GM23338 (cell line): ENCODE results near the gene CCNY. TPM values are rescaled to one million over a fixed set of nuclear protein-coding genes. Genes with fewer than 3 reads are reported as not detected.

Source experiments
- ATAC-seq: fragments of 200-7000 bp; cut with Tn5 transposase; 3 replicates; pipeline ENCODE4 v1.9.1; 2020
- DNase-seq: peaks from one replicate; pipeline ENCODE4 v3.0.0-alpha.2; 2015; ENCODE audit warnings: low spot score
- H2AFZ ChIP-seq: fragments of 200-600 bp; sonication (generic); 2 replicates; pipeline ENCODE4 v1.8.0; 2016; ENCODE audit warnings: antibody characterized with exemption, mild to moderate bottlenecking, moderate library complexity
- H3F3A ChIP-seq: fragments of 200-600 bp; sonication (generic); replicated peaks from 2 replicates; pipeline ENCODE4 v1.8.0; 2017; ENCODE audit warnings: antibody characterized with exemption, mixed run types, low read depth
- H3K27ac ChIP-seq: fragments of 200-600 bp; sonication (generic); 2 replicates; pipeline ENCODE4 v1.6.1; 2016; ENCODE audit warnings: low read depth
- H3K27me3 ChIP-seq: fragments of 200-600 bp; sonication (generic); 2 replicates; pipeline ENCODE4 v1.8.0; 2016; ENCODE audit warnings: mild to moderate bottlenecking, mixed run types, moderate library complexity; ENCODE audit not compliant: insufficient read depth
- H3K36me3 ChIP-seq: fragments of 200-600 bp; sonication (generic); 2 replicates; pipeline ENCODE4 v1.8.0; 2016; ENCODE audit warnings: mild to moderate bottlenecking; ENCODE audit not compliant: insufficient read depth
- H3K4me1 ChIP-seq: fragments of 200-600 bp; sonication (generic); 2 replicates; pipeline ENCODE4 v1.8.0; 2016; ENCODE audit warnings: mild to moderate bottlenecking, moderate library complexity; ENCODE audit not compliant: insufficient read depth
- H3K4me2 ChIP-seq: fragments of 200-600 bp; sonication (generic); 2 replicates; pipeline ENCODE4 v1.7.1; 2017; ENCODE audit warnings: mixed run types
- H3K4me3 ChIP-seq: fragments of 200-600 bp; sonication (generic); 2 replicates; pipeline ENCODE4 v1.6.1; 2016; ENCODE audit warnings: mixed run types
- H3K79me2 ChIP-seq: fragments of 200-600 bp; sonication (generic); replicated peaks from 2 replicates; pipeline ENCODE4 v1.8.0; 2017; ENCODE audit warnings: mild to moderate bottlenecking; ENCODE audit not compliant: insufficient read depth
- H3K9me2 ChIP-seq: fragments of 200-600 bp; sonication (generic); 2 replicates; pipeline ENCODE4 v1.8.0; 2017; ENCODE audit not compliant: insufficient read depth
- H4K20me1 ChIP-seq: fragments of 200-600 bp; sonication (generic); replicated peaks from 2 replicates; pipeline ENCODE4 v1.8.0; 2017; ENCODE audit warnings: mild to moderate bottlenecking; ENCODE audit not compliant: insufficient read depth
- H3K27ac Mint-ChIP-seq: 2 replicates; pipeline ENCODE4 v1.8.0; 2020; ENCODE audit warnings: inconsistent platforms, mild to moderate bottlenecking, moderate library complexity, mixed read lengths
- H3K27me3 Mint-ChIP-seq: 3 replicates; pipeline ENCODE4 v1.8.0; 2022; ENCODE audit warnings: low read depth, mild to moderate bottlenecking, moderate library complexity, mixed read lengths, inconsistent platforms; ENCODE audit not compliant: insufficient read depth, poor library complexity
- H3K36me3 Mint-ChIP-seq: 3 replicates; pipeline ENCODE4 v1.8.0; 2021; ENCODE audit warnings: low read depth, mild to moderate bottlenecking, inconsistent platforms, moderate library complexity, mixed read lengths
- H3K4me1 Mint-ChIP-seq: 3 replicates; pipeline ENCODE4 v1.8.0; 2020; ENCODE audit warnings: mild to moderate bottlenecking, inconsistent platforms, mixed read lengths
- H3K4me3 Mint-ChIP-seq: 3 replicates; pipeline ENCODE4 v1.8.0; 2021; ENCODE audit warnings: moderate library complexity, mild to moderate bottlenecking, inconsistent platforms, mixed read lengths
- H3K9me3 Mint-ChIP-seq: 3 replicates; pipeline ENCODE4 v1.8.0; 2020; ENCODE audit warnings: moderate library complexity, mild to moderate bottlenecking, inconsistent platforms, mixed read lengths
- CREB1 ChIP-seq: fragments of 250-450 bp; sonication (Bioruptor Pico); IDR thresholded peaks from 2 replicates; pipeline ENCODE4 v1.5.0; 2020; ENCODE audit warnings: low read depth, mild to moderate bottlenecking, moderate library complexity
- CTCF ChIP-seq, 2 experiments: fragments of 200-600 bp in 1 of 2; sonication (generic) in 1 of 2; conservative IDR thresholded peaks; 2 replicates each; pipeline versions ENCODE4 v1.5.1 to v1.6.1; 2016 to 2017; ENCODE audit warnings: antibody characterized with exemption in 2 of 2, low read depth in 2 of 2, mild to moderate bottlenecking in 2 of 2, moderate library complexity in 1 of 2
- EZH2 ChIP-seq: fragments of 200-600 bp; sonication (generic); IDR thresholded peaks from one replicate; pipeline ENCODE4 v1.8.0; 2017; ENCODE audit warnings: antibody characterized with exemption, mild to moderate bottlenecking, low read depth; ENCODE audit not compliant: unreplicated experiment
- EZH2phosphoT487 ChIP-seq: fragments of 200-600 bp; sonication (generic); IDR thresholded peaks from one replicate; pipeline ENCODE4 v1.8.1; 2018; ENCODE audit warnings: antibody characterized with exemption; ENCODE audit not compliant: unreplicated experiment
- JUNB ChIP-seq: IDR thresholded peaks from one replicate; pipeline ENCODE4 v1.6.1; 2016; ENCODE audit warnings: antibody characterized with exemption; ENCODE audit not compliant: unreplicated experiment
- NANOG ChIP-seq: IDR thresholded peaks from 2 replicates; pipeline ENCODE4 v1.6.1; 2016; ENCODE audit warnings: antibody characterized with exemption, borderline replicate concordance
- POLR2AphosphoS5 ChIP-seq: IDR thresholded peaks from 2 replicates; pipeline ENCODE4 v1.6.1; 2016; ENCODE audit warnings: antibody characterized with exemption, low read depth
- STAT1 ChIP-seq: IDR thresholded peaks from one replicate; pipeline ENCODE4 v1.6.1; 2016; ENCODE audit warnings: antibody characterized with exemption; ENCODE audit not compliant: unreplicated experiment
- ZNF114 ChIP-seq: fragments of 250-450 bp; sonication (Bioruptor Pico); IDR thresholded peaks from 2 replicates; pipeline ENCODE4 v1.5.0; 2020; ENCODE audit warnings: mild to moderate bottlenecking, moderate library complexity
- ZNF331 ChIP-seq: fragments of 250-450 bp; sonication (Bioruptor Pico); IDR thresholded peaks from 2 replicates; pipeline ENCODE4 v1.5.0; 2020; ENCODE audit warnings: low read depth, mild to moderate bottlenecking, moderate library complexity
- polyA plus RNA-seq: library from polyadenylated mRNA; unstranded; fragments of >200 nt; fragmentation: Nextera tagmentation; extraction: Ambion mirVana; gene quantifications from 2 replicates; pipeline ENCODE4 v1.2.1, GENCODE V29; 2016
- total RNA-seq: library from RNA; depleted of rRNA; stranded (reverse); fragments of >200 nt; shearing (Covaris generic); gene quantifications from 2 replicates; pipeline ENCODE4 v1.2.3, GENCODE V29; 2014
- TF ChIP-seq, protein P1 (sequence below): fragments of 250-450 bp; sonication (Bioruptor Pico); IDR thresholded peaks from 2 replicates; pipeline ENCODE4 v1.5.0; 2020; ENCODE audit warnings: mild to moderate bottlenecking, moderate library complexity

The CCNY gene
- total and polyA plus RNA-seq, 2 experiments from 2014 or later = 14.2 to 29.0 TPM

DNA sequence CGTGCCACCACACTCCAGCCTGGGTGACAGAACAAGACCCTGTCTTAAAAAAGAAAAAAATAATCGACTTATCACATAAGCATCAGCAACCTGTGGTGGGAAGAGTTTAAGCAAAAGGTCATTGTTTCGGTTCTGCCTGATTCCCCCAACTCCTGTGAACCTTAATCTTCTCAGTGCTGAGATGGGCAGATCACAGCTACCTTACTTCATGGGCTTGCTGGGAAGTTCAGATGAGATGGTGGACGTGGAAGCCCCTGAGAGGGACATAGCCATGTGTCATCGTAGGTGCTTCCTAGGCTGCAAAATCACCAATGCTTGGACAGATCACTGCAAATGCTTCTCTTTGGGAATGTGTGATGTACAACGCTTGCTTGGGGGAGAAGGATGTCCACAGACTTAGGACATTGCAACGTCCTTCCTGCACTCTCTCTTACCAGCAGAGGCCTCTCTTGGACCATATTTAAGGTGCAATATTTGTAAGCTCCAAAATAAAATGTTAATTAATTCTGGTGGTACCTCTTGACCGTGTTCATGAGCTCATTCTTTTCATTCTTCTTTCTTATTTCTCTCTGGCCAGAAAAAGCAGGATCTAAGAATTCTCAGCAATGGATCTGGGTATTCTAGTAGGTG lies 277.4 kb downstream of the CCNY start:
- no peak overlapping the region for H3K27ac ChIP-seq
- Mint-ChIP-seq H3K4me1 (no peaks in the 10 kb centered on the region), H3K27ac (no peak overlapping the region), H3K36me3 (peaks cover 17% of the 10 kb centered on the region), H3K9me3 (peaks cover 21% of the 10 kb centered on the region), H3K27me3 (peaks cover 3% of the 10 kb centered on the region), H3K4me3 (no peak overlapping the region)
- H3K36me3 ChIP-seq = no peaks in the 10 kb centered on the region
- no peak overlapping the region for H2AFZ ChIP-seq
- H3K27me3 ChIP-seq = peaks cover 6% of the 10 kb centered on the region
- no peaks in the 10 kb centered on the region for H3F3A ChIP-seq
- no peaks in the 10 kb centered on the region for H4K20me1 ChIP-seq
- no peaks in the 10 kb centered on the region for H3K79me2 ChIP-seq
- H3K4me3 ChIP-seq = no peak overlapping the region
- TF ChIP-seq CTCF (conservative IDR thresholded peaks at IDR 0.05; ENCODE audit: low read depth in 2 of 2) = peak; percentile 42 to 59
- no peak for TF ChIP-seq STAT1
- no peak for TF ChIP-seq ZNF114 (CRISPR knock-in tag)
- TF ChIP-seq CREB1 (CRISPR knock-in tag) = no peak
- H3K9me2 ChIP-seq = no peaks in the 10 kb centered on the region
- DNase-seq = peak; percentile 44
- peak; percentile 41; the same call in 1 of the 3 replicates for ATAC-seq
- no peaks in the 10 kb centered on the region for H3K4me1 ChIP-seq
- H3K4me2 ChIP-seq = no peak overlapping the region

DNA sequence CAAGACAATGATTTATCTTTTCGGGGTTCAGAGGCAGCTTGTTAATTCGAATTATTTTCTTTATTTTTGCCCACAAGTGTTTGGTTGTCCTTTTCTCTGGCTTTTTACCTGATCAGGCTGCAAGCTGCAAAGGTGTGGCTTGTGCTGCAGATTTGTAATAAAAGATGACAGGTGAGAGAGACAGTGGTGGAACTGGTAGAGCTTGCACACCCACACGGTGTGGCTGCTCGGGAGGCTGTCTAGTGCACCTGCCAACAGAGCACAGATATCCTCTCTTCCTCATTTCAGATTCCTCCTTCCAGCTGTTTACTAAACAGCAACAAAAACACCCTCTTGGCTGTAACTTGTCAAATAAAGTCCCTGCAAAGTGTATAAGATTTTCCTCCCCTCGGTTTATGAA lies 278.0 kb downstream of the CCNY start:
- Histone ChIP-seq H3K36me3 (no peaks in the 10 kb centered on the region), H3K9me2 (no peaks in the 10 kb centered on the region), H3K4me1 (no peaks in the 10 kb centered on the region), H2AFZ (no peak overlapping the region), H3K27me3 (peaks cover under 1% of the 10 kb centered on the region; the same call in 1 of the 2 replicates), H3K27ac (no peak overlapping the region), H3K4me2 (no peak overlapping the region), H3K79me2 (no peaks in the 10 kb centered on the region), H3F3A (no peaks in the 10 kb centered on the region), H4K20me1 (no peaks in the 10 kb centered on the region), H3K4me3 (no peak overlapping the region)
- Mint-ChIP-seq H3K36me3 (peaks cover 12% of the 10 kb centered on the region), H3K4me1 (no peaks in the 10 kb centered on the region), H3K9me3 (peaks cover 18% of the 10 kb centered on the region), H3K4me3 (no peak overlapping the region), H3K27ac (no peak overlapping the region; the same call in 1 of the 2 replicates), H3K27me3 (peaks cover 3% of the 10 kb centered on the region)
- ATAC-seq (no peak), DNase-seq (no peak)
- TF ChIP-seq EZH2 (no peak), ZNF114 (CRISPR knock-in tag) (no peak), NANOG (no peak), CTCF (conservative IDR thresholded peaks at IDR 0.05; ENCODE audit: low read depth in 2 of 2) (no peak), CREB1 (CRISPR knock-in tag) (no peak), ZNF331 (CRISPR knock-in tag) (no peak), JUNB (no peak), EZH2phosphoT487 (no peak), POLR2AphosphoS5 (no peak), STAT1 (no peak)
- TF ChIP-seq, protein P1, sequence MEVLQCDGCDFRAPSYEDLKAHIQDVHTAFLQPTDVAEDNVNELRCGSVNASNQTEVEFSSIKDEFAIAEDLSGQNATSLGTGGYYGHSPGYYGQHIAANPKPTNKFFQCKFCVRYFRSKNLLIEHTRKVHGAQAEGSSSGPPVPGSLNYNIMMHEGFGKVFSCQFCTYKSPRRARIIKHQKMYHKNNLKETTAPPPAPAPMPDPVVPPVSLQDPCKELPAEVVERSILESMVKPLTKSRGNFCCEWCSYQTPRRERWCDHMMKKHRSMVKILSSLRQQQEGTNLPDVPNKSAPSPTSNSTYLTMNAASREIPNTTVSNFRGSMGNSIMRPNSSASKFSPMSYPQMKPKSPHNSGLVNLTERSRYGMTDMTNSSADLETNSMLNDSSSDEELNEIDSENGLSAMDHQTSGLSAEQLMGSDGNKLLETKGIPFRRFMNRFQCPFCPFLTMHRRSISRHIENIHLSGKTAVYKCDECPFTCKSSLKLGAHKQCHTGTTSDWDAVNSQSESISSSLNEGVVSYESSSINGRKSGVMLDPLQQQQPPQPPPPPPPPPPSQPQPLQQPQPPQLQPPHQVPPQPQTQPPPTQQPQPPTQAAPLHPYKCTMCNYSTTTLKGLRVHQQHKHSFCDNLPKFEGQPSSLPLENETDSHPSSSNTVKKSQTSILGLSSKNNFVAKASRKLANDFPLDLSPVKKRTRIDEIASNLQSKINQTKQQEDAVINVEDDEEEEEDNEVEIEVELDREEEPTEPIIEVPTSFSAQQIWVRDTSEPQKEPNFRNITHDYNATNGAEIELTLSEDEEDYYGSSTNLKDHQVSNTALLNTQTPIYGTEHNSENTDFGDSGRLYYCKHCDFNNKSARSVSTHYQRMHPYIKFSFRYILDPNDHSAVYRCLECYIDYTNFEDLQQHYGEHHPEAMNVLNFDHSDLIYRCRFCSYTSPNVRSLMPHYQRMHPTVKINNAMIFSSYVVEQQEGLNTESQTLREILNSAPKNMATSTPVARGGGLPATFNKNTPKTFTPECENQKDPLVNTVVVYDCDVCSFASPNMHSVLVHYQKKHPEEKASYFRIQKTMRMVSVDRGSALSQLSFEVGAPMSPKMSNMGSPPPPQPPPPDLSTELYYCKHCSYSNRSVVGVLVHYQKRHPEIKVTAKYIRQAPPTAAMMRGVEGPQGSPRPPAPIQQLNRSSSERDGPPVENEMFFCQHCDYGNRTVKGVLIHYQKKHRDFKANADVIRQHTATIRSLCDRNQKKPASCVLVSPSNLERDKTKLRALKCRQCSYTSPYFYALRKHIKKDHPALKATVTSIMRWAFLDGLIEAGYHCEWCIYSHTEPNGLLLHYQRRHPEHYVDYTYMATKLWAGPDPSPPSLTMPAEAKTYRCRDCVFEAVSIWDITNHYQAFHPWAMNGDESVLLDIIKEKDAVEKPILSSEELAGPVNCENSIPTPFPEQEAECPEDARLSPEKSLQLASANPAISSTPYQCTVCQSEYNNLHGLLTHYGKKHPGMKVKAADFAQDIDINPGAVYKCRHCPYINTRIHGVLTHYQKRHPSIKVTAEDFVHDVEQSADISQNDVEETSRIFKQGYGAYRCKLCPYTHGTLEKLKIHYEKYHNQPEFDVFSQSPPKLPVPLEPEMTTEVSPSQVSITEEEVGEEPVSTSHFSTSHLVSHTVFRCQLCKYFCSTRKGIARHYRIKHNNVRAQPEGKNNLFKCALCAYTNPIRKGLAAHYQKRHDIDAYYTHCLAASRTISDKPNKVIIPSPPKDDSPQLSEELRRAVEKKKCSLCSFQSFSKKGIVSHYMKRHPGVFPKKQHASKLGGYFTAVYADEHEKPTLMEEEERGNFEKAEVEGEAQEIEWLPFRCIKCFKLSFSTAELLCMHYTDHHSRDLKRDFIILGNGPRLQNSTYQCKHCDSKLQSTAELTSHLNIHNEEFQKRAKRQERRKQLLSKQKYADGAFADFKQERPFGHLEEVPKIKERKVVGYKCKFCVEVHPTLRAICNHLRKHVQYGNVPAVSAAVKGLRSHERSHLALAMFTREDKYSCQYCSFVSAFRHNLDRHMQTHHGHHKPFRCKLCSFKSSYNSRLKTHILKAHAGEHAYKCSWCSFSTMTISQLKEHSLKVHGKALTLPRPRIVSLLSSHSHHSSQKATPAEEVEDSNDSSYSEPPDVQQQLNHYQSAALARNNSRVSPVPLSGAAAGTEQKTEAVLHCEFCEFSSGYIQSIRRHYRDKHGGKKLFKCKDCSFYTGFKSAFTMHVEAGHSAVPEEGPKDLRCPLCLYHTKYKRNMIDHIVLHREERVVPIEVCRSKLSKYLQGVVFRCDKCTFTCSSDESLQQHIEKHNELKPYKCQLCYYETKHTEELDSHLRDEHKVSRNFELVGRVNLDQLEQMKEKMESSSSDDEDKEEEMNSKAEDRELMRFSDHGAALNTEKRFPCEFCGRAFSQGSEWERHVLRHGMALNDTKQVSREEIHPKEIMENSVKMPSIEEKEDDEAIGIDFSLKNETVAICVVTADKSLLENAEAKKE (CRISPR knock-in tag) = no peak
